ENCODE results near the gene PTPN22. TPM values are rescaled to one million over a fixed set of nuclear protein-coding genes. Genes with fewer than 3 reads are reported as not detected.
A peak's percentile ranks its signal among the peaks of the same experiment; 100 is the strongest.

The PTPN22 gene
- total and polyA plus RNA-seq, 9 of the 15 experiments (the other 6 are each of a cell fraction or from before 2014, with no cell fraction given): 0.45 to 4.6 (median 1.1) TPM

GRCh38 chr1:113811888-113812660, 59.4 kb downstream of the PTPN22 start, which contains the start of gene RSBN1:
Gene RSBN1 (minus strand): TSS chr1:113812476. CDS start chr1:113812412, 64 bp downstream.
- Histone ChIP-seq H3K4me1 (replicated peaks in 1 of 2; ENCODE audit: control insufficient read depth in 2 of 2, insufficient read depth in 2 of 2, low read length in 2 of 2) (peaks cover 10% of the 10 kb centered on the region in 2 experiments; a peak in 4 of 5 replicates), H3K4me3 (peak within 1 kb of the TSS; percentile 92), H3K27me3 (ENCODE audit: control insufficient read depth in 2 of 2, insufficient read depth in 2 of 2, low read length in 2 of 2) (no peaks in the 10 kb centered on the region), H3K4me2 (ENCODE audit: insufficient read depth, low read length) (peak within 1 kb of the TSS; percentile 97), H3K27ac (ENCODE audit: extremely low read depth, low read depth, low read length) (peak within 1 kb of the TSS; percentile 93), H2AFZ (ENCODE audit: low read depth, low read length) (peak within 1 kb of the TSS; percentile 82), H3K79me2 (ENCODE audit: control insufficient read depth, insufficient read depth, low read length) (peaks cover 50% of the 10 kb centered on the region), H4K20me1 (replicated peaks; ENCODE audit: control insufficient read depth, insufficient read depth, low read length) (peaks cover 12% of the 10 kb centered on the region; the same call in 1 of the 2 replicates), H3K9me1 (ENCODE audit: control insufficient read depth, insufficient read depth, low read length) (no peaks in the 10 kb centered on the region), H3K9ac (ENCODE audit: insufficient read depth in 1 of 2, low read depth in 2 of 2, low read length in 2 of 2) (peak within 1 kb of the TSS; percentile 93 to 97), H3K9me3 (replicated peaks; ENCODE audit: control insufficient read depth, insufficient read depth, low read depth, low read length) (no peaks in the 10 kb centered on the region; the same call in 1 of the 2 replicates), H3K36me3 (ENCODE audit: control insufficient read depth, insufficient read depth, low read length) (peaks cover 9% of the 10 kb centered on the region; the same call in 2 of the 3 replicates)
- WGBS (ENCODE audit: insufficient coverage, low coverage, missing lambda C conversion rate): under 1% methylated on average over 76 of the region's 82 CpGs
- peak; percentile 90 to 100 (median 92) for DNase-seq (ENCODE audit: extremely low read depth in 1 of 4, low spot score in 3 of 4)
- peak; percentile 94 for ATAC-seq
- POLR2A ChIA-PET: interaction anchor here (0.5 to 2.1 kb wide), 17 partner anchors 9 to 1202 kb away, joined by 3 to 11 read pairs (median 4); partner anchors contain the start of genes AP4B1, DCLRE1B and PHTF1
- CTCF ChIA-PET (ENCODE audit: low intra/inter-chr PET ratio): no interaction called here
- TSS peak; percentile 47 for BruUV-seq (replicated peaks)
- peak; percentile 95 for FAIRE-seq
- intact Hi-C loops (cut with micrococcal nuclease): loop anchor here (2.0 to 5.0 kb wide), 2 partner anchors 53 to 135 kb away; partner anchors contain the start of gene PHTF1
- in situ Hi-C loops (cut with MboI): no loop called here
- TF ChIP-seq RNF2 (IDR thresholded peaks at IDR 0.05) (peak; percentile 89), POU5F1 (IDR thresholded peaks at IDR 0.05; ENCODE audit: borderline replicate concordance, low read depth, low read length, partially characterized antibody) (peak; percentile 86), TOE1 (IDR thresholded peaks at IDR 0.05; ENCODE audit: borderline replicate concordance) (peak; percentile 72; the same call in 1 of the 2 replicates), TOE1 (CRISPR knock-in tag; IDR thresholded peaks at IDR 0.05; ENCODE audit: borderline replicate concordance, low read depth) (peak; percentile 58; the same call in 1 of the 2 replicates), CBX5 (IDR thresholded peaks at IDR 0.05; ENCODE audit: borderline replicate concordance, low read depth) (peak; percentile 78; the same call in 1 of the 2 replicates), E2F6 (IDR thresholded peaks at IDR 0.05; ENCODE audit: borderline replicate concordance in 1 of 2, extremely low read depth in 1 of 2, insufficient read depth in 1 of 2, insufficient read length in 1 of 2, low read depth in 1 of 2, low read length in 1 of 2, poor library complexity in 1 of 2, severe bottlenecking in 1 of 2) (peak; percentile 97 to 98), CHAMP1 (IDR thresholded peaks at IDR 0.05) (peak; percentile 98), ARID3A (IDR thresholded peaks at IDR 0.05; ENCODE audit: borderline replicate concordance, low read depth, low read length) (0 out of 2 replicates have a peak, but pooled peaks have one; percentile 26), POLR2G (IDR thresholded peaks at IDR 0.05; ENCODE audit: low read depth, low read length) (peak; percentile 98), ELF2 (CRISPR knock-in tag; IDR thresholded peaks at IDR 0.05) (0 out of 2 replicates have a peak, but pooled peaks have one; percentile 75), KDM4B (IDR thresholded peaks at IDR 0.05; ENCODE audit: borderline replicate concordance in 2 of 2, low read depth in 1 of 2) (peak in 1 of 2 experiments; percentile 77; a peak in 1 of 4 replicates), TAF1 (IDR thresholded peaks at IDR 0.05; ENCODE audit: control insufficient read depth, extremely low read depth, insufficient read depth, low read length, severe bottlenecking) (peak; percentile 96), GABPB1 (CRISPR knock-in tag; IDR thresholded peaks at IDR 0.05) (peak; percentile 98), BHLHE40 (IDR thresholded peaks at IDR 0.05; ENCODE audit: low read length) (peak; percentile 98)

All from K562 (cell line).